Endothelial cell of hepatic sinusoid (primary cell): ENCODE measurements around the gene FNBP1.

Source experiments
- in situ Hi-C: cut with HindIII; loops from 2 replicates; pipeline ENCODE4 v1.10.0; 2017; ENCODE audit warnings: low sequenced_read_pairs

The FNBP1 gene

GRCh38 chr9:129899620-129900019, 143.4 kb downstream of the FNBP1 start:
- in situ Hi-C loops, result no loop called here

- in situ Hi-C loops, result no loop called here
These were observed 144.8 kb downstream of the FNBP1 start for GRCh38 chr9:129898185-129898584.

GRCh38 chr9:129897263-129897662, 145.7 kb downstream of the FNBP1 start:
- in situ Hi-C loops, result no loop called here

- in situ Hi-C loops, result no loop called here
These were observed 147.4 kb downstream of the FNBP1 start for GRCh38 chr9:129895376-129896268.

GRCh38 chr9:129894120-129894823, 148.7 kb downstream of the FNBP1 start:
- in situ Hi-C loops, result loop anchor here (5.0 kb wide), 1 partner anchor 158 kb away; the partner anchor contains the start of gene GPR107

GRCh38 chr9:129891569-129891968, 151.4 kb downstream of the FNBP1 start:
- in situ Hi-C loops, result loop anchor here (5.0 kb wide), 1 partner anchor 161 kb away; the partner anchor contains the start of gene GPR107

GRCh38 chr9:129890718-129891299, 152.2 kb downstream of the FNBP1 start:
- in situ Hi-C loops, result loop anchor here (5.0 kb wide), 1 partner anchor 161 kb away; the partner anchor contains the start of gene GPR107

GRCh38 chr9:129889941-129890717, 152.9 kb downstream of the FNBP1 start:
- in situ Hi-C loops, result loop anchor here (5.0 kb wide), 1 partner anchor 162 kb away; the partner anchor contains the start of gene GPR107

GRCh38 chr9:129889122-129889940, 153.7 kb downstream of the FNBP1 start:
- in situ Hi-C loops, result no loop called here

GRCh38 chr9:129888293-129889121, 154.5 kb downstream of the FNBP1 start:
- in situ Hi-C loops, result no loop called here

GRCh38 chr9:129887334-129888292, 155.4 kb downstream of the FNBP1 start:
- in situ Hi-C loops, result no loop called here

GRCh38 chr9:129886226-129887174, 156.5 kb downstream of the FNBP1 start:
- in situ Hi-C loops, result no loop called here

- in situ Hi-C loops, result no loop called here
These were observed 157.3 kb downstream of the FNBP1 start for GRCh38 chr9:129885670-129886106.

- in situ Hi-C loops, result no loop called here
These were observed 157.8 kb downstream of the FNBP1 start for GRCh38 chr9:129885018-129885669.

GRCh38 chr9:129884220-129885017, 158.6 kb downstream of the FNBP1 start:
- in situ Hi-C loops, result no loop called here
